GM19324 (cell line): Measurements from ENCODE around the gene AGPAT2.

Experiments used
- ATAC-seq: cut with Tn5 transposase; IDR thresholded peaks from one replicate; pipeline ENCODE4 v1.9.1; 2021; ENCODE audit warnings: mild to moderate bottlenecking, moderate library complexity; ENCODE audit not compliant: unreplicated experiment, low FRiP score

The AGPAT2 gene

DNA sequence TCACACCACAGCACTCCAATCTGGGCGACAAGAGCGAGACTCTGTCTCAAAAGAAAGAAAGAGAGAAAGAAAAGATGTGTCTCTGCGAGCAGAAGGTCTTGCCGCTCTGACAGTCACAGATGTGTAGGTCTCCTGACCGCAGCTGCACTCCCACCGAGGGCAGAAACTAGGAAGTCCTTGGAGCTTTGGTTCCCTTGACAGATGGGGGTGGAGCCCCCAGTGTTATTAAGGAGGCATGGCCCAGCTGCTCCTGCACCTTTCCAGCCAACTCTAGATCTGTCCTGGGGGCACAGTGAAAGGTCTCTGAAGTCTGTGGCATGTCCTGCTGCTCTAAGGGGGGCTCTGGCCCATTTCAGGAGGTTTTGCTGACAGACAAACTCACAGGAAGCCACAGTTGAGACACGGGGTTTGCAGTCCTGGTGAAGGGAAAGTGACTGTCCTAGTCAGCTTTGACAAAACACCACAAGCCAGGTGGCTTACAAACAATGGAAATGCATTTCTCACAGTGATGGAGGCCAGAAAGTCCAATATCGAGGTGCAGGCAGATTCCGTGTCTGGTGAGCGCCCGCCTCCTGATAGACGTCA lies 16.1 kb upstream of the AGPAT2 start:
- ATAC-seq, result no peak

- no peak for ATAC-seq
Observed at GRCh38 chr9:136701668-136702053, 14.4 kb upstream of the AGPAT2 start.

DNA sequence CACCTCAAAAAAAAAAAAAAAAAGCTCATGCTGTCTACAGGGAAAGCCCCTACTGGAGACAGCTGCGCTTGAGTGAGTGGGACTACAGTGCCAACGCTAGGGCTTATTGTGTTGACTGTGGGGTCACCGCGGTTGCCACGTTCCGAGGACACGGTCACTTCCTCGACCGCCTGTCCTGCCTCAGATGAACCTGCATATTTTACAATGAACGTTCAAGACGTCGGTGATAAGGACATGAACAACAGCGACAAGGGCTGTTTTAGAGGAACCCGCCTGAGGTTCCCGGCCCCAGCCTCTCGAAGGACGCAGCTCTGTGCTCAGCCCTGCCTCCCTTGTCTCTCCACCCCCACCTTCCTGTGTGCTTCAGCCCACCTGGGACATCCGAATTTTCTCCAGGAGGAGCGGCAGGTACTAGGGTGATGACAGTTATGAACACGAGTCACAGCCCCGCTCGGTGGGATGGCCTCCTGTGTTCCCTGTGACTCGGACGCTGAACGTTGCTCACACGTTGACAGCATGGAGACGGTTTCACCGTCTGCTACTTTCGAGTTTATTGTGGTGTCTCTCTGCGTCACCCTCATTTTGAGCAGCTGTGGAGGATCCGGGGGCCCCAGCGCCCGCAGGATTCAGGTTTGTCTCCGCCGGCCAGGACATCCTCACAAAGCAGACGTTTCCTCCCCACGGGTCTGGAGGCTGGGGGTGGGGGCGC lies 13.9 kb upstream of the AGPAT2 start:
- ATAC-seq, result no peak

- no peak for ATAC-seq
Observed at GRCh38 chr9:136700304-136700703, 13.0 kb upstream of the AGPAT2 start.

DNA sequence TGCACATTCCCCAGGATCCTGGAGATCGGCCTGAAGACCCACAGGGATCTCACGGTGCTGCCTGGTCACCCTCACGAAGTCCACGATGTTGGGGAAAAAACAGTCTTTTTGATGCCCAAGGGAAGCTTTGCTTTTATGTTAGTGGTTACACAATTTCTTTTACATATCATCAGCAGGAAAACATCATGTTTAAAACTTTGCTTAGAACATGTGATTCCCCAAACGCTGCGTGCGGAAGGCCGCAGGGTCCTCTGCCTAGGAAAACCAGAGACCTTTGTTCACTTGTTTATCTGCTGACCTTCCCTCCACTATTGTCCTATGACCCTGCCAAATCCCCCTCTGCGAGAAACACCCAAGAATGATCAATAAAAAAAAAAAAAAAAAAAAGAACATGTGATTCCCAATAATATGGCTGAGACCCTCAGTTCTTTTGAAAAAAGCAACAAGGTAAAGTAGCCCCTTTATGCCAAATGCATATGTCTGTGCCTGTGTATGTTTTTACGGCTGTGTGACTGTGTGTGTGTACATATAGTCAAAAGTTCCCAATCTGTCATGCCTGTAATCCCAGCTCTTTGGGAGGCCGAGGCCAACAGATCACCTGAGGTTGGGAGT lies 11.5 kb upstream of the AGPAT2 start:
- no peak for ATAC-seq

- no peak for ATAC-seq
Observed at GRCh38 chr9:136697821-136698526, 10.7 kb upstream of the AGPAT2 start.

DNA sequence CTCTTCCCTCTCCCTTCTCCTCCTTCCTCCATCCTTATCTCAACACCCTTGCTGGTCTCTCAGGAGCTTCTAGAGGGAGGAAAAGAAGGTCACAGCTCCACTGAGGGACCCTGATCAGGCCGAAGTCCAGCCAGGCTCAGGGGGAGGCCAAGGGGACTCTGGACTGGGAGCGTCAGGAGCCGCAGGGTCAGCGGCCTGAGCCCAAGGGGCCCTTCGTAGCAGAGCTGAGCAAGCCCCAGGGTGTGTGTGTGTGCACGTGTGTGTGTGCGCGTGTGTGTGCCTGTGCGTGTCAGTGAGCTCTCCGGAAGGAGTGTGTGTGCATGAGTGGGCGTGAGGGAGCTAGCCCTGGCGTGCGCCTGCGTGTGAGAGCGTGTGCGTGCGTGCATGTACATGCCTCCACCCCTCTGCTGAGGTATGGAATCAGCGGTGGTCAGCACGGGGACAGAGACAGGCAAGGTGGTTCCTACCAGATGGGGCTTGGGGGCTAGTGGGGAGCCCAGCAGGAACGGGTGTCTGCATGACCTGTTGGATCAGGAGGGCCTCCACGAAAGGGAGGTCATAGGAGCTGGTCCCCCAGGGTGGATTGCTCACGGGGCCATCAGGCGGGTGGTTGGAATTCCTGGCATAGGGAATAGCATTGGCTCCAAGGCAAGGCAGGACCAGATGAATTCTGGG lies 10.0 kb upstream of the AGPAT2 start:
- no peak for ATAC-seq

DNA sequence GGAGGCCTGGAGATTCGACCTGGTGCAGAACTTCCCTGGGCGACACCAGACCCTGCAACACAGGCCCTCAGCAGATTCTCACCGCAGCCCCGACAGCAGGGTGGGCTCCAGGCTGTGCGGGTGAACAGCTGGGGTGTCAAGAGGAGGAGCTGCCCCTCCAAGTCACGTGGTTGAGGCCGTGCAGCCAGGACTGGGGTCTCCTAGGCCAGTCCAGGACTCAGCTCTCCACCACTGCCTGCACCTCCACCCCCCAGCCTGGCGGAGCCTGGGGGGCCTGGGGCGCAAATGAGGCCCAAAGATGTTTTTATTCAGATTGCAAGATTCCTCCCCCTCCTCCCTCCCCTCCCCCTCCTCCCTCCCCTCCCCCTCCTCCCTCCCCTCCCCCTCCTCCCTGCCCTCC lies 9.2 kb upstream of the AGPAT2 start:
- no peak for ATAC-seq

GRCh38 chr9:136695955-136696354 lies 8.7 kb upstream of the AGPAT2 start:
- ATAC-seq, result no peak

- ATAC-seq, result no peak
Observed at GRCh38 chr9:136695435-136695895, 8.2 kb upstream of the AGPAT2 start.

GRCh38 chr9:136694872-136695247 lies 7.6 kb upstream of the AGPAT2 start:
- no peak for ATAC-seq

DNA sequence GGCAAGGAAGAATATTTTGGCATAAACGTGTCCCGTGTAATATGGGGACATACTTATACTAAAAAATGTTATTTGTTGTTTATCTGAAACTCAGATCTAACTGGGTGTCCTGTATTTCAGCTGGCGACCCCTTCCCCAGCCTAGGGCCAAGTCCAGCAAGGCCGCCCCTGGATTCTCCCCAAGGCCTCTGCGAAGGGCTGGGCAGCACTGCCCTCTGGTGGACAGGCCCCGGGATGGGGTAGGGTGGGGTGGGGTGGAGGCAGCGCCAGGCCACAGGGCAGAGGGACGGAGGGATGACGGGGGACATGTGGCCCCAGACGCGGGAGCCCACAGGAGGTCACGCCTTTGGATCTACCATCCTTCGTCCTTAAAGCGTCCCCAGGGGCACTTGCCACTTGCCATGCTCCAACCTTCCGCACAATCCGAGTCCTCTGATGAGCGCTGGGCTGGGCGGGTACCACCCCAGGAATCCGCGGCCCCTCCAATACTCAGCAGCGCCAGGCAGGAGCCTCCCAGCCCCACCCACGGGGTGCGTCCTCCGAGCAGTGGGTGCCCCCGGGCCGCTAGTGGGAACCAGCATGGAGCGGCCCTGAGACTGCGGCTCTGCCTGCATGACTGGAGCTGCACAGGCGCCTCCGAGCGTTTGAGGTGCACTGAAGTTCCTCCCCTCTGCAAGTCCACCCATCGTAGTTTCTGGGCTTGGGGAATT lies 7.1 kb upstream of the AGPAT2 start:
- ATAC-seq, result no peak

GRCh38 chr9:136693490-136694162 lies 6.4 kb upstream of the AGPAT2 start:
- no peak for ATAC-seq

DNA sequence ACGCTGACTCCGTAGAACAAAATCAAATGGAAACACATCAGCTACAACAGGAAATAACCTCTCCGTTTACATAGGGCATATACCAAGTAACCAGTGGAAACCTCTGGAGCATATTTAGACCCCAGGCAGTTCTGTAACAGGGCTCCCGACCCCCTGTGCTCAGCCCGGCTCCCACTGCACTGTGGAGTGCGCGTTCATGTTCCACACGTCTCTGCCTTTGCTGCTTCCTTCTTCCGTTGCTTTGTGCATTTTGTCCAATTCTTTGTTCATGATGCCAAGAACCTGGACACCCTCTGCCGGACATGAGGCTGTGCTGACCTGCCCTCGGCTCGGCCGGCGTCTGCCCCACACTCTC lies 5.9 kb upstream of the AGPAT2 start:
- no peak for ATAC-seq

DNA sequence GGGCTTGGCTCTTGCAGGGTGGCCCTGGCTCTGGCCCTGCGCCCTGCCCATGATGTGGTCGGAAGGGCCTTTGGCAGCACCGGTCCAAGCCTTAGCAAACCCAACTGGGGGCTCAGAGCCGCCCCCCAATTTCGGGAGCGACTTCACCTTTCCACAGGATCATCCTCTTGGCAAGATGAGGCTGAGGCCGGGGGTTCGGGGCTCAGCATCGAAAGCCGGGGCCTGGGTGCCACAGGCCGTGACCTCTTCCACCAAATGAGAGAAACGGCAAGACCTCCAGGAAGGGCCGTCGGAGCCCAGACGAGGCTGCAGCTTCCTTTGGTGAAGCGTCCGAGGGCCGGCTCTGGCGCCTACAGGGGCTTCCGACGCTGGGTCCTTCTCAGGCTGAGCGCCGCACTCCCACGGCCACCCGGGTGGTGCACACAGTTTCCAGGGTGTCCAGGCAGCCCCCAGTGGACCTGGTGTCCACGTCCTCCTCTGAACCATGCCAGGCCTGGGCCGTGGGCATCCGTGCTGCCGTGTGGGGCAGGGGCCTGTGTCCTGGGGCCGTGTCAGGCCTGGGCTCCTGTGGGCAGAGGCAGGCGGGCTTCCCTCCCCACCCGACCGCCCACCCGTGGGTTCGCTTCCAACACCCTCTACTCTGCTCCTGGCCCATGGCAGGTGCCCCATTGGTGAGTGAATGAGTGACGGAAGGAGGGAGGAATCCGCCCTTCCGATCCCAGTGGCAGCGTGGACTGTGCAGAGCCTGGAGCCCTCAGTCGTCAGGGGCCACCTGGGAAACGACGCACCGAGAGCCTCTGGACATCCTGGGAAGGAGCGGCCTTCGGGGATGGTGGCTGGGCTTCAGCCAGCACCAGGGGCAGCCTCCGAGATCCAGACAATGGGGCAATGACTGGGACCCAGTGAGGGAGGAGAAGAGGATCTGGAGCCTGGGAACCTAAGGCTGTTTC lies 5.2 kb upstream of the AGPAT2 start:
- ATAC-seq, result no peak

- no peak for ATAC-seq
Observed at GRCh38 chr9:136691316-136692184, 4.3 kb upstream of the AGPAT2 start.

- ATAC-seq, result no peak
Observed at GRCh38 chr9:136690806-136691261, 3.6 kb upstream of the AGPAT2 start.
